8988T (cell line): ENCODE data around the gene OR2H1.
"Not testable (repeated sequence)": the region's sequence is repeated elsewhere in the genome, so short reads cannot be mapped to it uniquely, and the experiment has no call there.

ENCODE experiments used
- DNase-seq: peaks from one replicate; pipeline ENCODE4 v3.0.0; 2011

The OR2H1 gene

GRCh38 chr6:29456971-29457370 lies at the start of gene OR2H1, which contains the start of gene OR11A1:
Gene OR2H1 (plus strand): TSS chr6:29457155. CDS start chr6:29461770, 4,615 bp downstream.
Gene OR11A1 (minus strand): TSS chr6:29457071. CDS start chr6:29427641, 29,430 bp downstream.
- DNase-seq: no peak

DNA sequence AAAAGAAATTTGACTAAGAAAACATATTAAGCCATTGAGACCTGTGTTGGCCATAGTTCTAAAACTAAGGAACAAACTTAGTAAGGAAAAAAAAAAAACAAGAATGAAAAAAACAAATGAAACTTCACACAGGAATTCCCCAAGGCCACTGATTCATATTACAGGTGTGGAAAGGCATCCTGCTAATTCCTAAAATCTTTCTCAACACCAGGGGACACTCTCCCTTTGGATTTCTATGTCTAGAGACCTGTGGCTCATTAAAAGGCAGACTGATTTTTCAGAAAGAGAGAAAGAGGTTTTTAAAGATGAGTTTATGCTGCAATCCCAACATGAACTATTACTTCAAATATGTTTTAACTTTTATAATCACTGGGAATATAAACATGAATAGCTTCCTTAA lies 42.4 kb upstream of the OR2H1 start, which contains the start of gene OR12D1:
OR12D1 (plus strand) TSS at position 341 of the 400 bp plus-strand sequence.
- no peak for DNase-seq

DNA sequence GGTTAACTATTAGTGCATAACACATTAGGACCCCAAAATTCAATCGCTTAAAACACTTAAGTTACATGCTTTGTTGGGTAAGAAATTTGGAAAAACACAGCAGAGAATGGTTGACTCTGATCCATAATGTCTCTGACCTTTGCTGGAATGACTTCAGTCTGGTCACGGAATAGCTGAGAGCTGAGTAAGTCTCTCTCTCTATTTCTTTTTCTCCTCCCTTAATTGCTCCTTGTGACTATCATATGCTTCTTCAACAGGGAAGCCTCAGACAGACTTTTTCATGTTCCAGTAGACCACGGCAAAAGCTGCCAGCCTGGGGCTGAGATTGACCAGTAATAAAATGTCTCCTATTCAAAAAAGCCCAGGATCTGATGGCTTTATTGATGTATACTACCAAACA lies 37.4 kb upstream of the OR2H1 start:
- DNase-seq: no peak

DNA sequence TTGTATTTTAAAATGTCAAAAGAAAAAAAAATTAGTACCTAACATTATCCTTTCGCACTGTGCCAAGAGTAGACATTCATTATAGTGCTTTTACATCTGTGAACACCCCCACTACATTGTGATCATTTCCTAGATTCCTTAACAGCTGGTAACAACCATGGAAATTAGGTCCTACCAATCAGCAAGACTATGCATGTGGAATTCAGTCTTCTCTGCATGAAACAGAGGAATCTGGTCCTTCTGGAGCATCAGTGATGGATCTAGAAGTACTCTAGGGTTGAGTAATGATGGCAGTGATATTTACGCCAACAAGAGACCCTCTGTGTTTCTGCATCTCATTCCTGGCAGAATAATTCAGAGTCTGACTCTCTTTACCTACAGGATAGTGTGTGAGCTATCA lies 32.8 kb upstream of the OR2H1 start:
- DNase-seq: no peak

DNA sequence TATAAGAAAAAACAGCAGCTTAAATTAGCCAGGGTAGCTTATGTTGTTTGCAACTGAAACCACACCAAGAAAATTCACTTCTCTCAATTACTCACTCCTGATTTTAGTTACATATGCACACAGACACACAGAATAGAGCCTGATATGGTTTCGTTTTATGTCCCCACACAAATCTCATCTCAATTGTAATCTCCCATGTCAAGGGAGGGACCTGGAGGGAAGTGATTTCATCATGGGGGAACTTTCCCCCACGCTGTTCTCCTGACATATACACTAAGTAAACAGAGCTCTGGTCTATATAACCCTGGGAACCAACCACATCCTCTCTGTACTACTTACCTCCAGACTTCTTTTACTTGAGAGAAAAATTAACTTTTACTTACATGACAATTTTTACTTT lies 32.4 kb upstream of the OR2H1 start:
- no peak for DNase-seq

DNA sequence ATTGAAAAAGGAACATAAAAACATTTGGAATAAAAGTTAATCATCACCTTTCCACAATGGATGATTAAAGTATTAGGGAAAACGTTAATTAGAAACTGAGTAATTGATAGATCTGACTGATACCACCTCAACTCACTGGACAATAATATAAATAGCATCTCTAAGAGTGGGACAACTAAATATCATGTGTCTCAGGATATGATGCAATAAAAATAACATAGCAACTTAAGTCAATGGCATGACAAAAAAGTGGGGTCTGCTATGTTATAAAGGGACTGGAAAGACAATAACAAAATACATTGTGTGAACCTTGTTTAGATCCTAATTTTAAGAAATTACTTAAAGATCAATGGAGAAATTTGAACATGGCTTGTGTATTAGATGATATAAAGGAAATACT lies 31.9 kb upstream of the OR2H1 start:
- no peak for DNase-seq

GRCh38 chr6:29426654-29427053 lies 30.3 kb upstream of the OR2H1 start:
- DNase-seq: no peak

DNA sequence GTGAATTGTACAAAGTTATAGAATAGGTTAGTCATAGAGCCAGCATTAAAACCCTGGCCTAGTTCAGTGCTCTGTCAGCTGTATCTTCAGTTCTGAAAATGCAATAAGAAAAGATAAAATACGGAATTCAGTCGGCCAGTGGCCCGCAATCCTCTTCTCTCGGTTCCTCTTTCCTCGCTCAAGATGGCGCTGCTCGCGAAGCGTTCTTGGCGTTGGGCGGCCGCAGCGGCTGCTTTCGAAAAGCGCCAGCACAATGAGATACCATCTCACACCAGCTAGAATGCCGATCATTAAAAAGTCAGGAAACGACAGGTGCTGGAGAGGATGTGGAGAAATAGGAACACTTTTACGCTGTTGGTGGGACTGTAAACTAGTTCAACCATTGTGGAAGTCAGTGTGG lies 20.2 kb upstream of the OR2H1 start:
- DNase-seq: not testable (repeated sequence)

DNA sequence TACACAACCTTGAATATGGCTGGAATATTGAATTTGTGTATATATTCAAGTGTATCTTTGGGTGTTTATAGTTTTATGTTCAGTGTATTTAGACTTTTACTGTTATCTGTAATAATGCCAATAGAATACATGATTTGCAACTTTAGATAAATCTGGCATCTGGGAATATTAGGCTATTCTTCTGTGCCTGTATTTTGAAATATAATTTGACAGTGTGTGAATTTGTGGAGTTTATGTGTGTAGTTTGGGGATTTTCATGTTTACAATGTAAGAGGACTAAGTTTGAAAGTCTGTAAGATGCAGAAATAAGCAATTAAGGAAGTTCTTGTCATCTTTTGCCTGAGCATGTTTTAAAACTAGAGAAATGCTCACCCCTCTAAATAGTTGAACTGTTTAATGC lies 17.9 kb upstream of the OR2H1 start, which contains the start of gene OR10C1:
OR10C1 (plus strand) TSS at position 301 of the 400 bp plus-strand sequence. CDS start 710 bp downstream, outside the sequence.
- DNase-seq: no peak

GRCh38 chr6:29442719-29443118 lies 14.2 kb upstream of the OR2H1 start:
- DNase-seq: no peak

DNA sequence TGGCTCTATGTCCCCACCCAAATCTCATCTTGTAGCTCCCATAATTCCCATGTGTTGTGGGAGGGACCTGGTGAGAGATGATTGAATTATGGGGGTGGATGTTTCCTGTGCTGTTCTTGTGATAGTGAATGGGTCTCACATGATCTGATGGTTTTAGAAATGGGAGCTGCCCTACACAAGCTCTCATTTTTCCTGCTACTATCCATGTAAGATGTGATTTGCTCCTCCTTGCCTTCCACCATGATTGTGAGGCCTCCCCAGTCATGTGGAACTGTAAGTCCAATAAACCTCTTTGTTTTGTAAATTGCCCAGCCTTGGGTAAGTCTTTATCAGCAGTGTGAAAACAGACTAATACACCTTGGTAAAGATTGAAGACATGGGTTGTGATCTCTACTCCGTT lies 12.9 kb upstream of the OR2H1 start:
- DNase-seq: not testable (repeated sequence)

- DNase-seq: peak; percentile 37
Observed at GRCh38 chr6:29447670-29448069, 9.3 kb upstream of the OR2H1 start.

- no peak for DNase-seq
Observed at GRCh38 chr6:29451471-29452193, 5.3 kb upstream of the OR2H1 start.

GRCh38 chr6:29461021-29461814 lies 4.3 kb downstream of the OR2H1 start:
- no peak for DNase-seq

- no peak for DNase-seq
Observed at GRCh38 chr6:29462022-29462421, 5.1 kb downstream of the OR2H1 start.

- no peak for DNase-seq
Observed at GRCh38 chr6:29465279-29465678, 8.3 kb downstream of the OR2H1 start.

- DNase-seq: no peak
Observed at GRCh38 chr6:29465801-29466200, 8.8 kb downstream of the OR2H1 start.

- DNase-seq: no peak
Observed at GRCh38 chr6:29466241-29466640, 9.3 kb downstream of the OR2H1 start.

DNA sequence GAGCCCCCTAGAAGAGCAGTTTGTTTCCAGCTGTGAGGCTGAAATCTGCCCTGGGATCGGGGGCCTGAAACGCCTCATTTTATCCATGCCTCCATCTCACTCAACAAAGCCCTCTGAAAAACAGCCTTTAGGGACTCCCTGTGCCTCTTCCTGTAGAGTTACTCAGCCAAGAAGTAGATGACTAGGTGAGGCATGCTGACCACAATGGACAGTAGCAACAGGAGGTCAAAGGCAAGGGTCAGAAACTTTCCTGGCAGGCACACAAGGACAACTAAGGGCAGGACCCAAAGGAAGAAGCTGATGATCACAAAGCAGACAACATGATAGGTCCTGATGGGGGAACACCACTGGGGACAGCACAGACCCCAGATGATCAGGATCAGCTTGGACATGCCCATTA lies 18.0 kb downstream of the OR2H1 start:
- no peak for DNase-seq

DNA sequence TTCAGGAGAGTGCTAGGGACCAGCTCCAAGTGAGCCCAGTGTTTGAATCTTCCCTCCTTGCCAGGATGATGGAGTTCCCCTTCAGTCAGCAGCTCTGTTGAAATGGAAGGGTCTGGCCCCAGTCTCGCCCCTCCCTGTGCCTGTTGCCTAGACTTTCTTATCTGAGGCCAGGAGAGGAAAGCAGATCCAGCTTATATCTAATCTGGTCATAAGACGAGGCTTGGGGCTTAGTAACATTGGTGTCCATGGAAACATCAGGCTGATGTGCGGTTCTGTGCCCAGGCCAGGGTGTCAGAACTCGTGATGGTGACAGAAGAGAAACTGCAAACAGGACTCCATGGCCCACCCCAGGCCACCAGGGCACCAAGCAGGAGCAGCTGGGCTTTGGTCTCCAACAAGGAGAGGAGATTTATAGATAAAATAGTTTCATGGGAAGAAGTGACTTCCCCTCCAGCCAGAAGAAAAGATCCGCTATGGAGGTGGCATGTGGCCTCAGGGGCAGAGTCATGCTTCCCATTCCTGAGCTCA lies 21.0 kb downstream of the OR2H1 start:
- no peak for DNase-seq

DNA sequence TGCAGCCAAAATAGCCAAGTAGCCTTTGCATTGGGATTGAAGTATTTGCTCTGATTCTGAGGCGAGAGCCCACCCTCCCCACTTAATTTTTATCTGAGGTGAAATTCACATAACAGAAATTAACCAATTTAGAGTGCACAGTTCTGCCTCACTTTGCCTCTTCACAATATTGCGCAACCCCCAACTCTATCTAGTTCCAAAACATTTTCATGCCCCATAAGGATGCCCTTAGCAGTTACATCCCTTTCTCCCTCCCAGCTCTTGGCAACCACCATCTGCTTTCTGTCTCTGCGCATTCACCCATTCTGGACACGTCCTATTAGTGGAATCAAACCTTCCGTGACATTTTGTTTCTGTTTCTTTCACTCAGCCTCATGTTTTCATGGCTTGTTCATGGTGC lies 21.8 kb downstream of the OR2H1 start:
- no peak for DNase-seq

GRCh38 chr6:29479560-29479959 lies 22.6 kb downstream of the OR2H1 start:
- DNase-seq: no peak

DNA sequence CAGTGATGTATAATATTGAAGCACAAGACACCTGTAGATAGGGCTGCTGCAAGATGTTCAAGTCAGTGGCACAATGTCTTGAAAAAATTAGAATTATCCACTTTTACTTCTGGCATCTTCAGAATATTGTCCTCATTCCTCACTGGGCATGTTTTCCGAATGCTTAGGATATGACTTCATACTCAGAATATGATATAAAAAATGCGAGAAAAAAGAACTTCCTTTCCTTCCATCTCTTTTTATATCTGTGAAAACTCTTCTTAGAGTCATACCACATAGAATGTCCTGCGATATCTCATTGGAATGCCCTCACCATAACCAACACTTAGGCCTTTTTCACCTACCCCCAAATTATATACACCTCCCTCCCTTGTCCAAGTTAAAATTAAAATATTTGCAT lies 26.2 kb downstream of the OR2H1 start:
- no peak for DNase-seq

GRCh38 chr6:29483735-29484134 lies 26.8 kb downstream of the OR2H1 start:
- DNase-seq: no peak
